ELF-1 (cell line): Measurements from ENCODE around the gene MAP3K2.

Experiments
- DNase-seq: peaks from one replicate; pipeline ENCODE4 v3.0.0-alpha.2; 2016; ENCODE audit warnings: low read depth, low spot score

Gene MAP3K2

GRCh38 chr2:127293748-127294562 lies 93.8 kb downstream of the MAP3K2 start, which contains the start of gene ERCC3:
Gene ERCC3, minus strand, starts transcription at chr2:127294144. Its CDS starts 63 bp downstream, at chr2:127294081.
- DNase-seq, result peak; percentile 91

GRCh38 chr2:127293386-127293747 lies 94.4 kb downstream of the MAP3K2 start:
- no peak for DNase-seq

GRCh38 chr2:127288274-127288673 lies 99.5 kb downstream of the MAP3K2 start:
- DNase-seq, result no peak

GRCh38 chr2:127283275-127283674 lies 104.5 kb downstream of the MAP3K2 start:
- no peak for DNase-seq

GRCh38 chr2:127280693-127281092 lies 107.1 kb downstream of the MAP3K2 start:
- no peak for DNase-seq

GRCh38 chr2:127279781-127280180 lies 108.0 kb downstream of the MAP3K2 start:
- no peak for DNase-seq

- DNase-seq, result no peak
Observed at GRCh38 chr2:127278959-127279358, 108.8 kb downstream of the MAP3K2 start.

- DNase-seq, result no peak
Observed at GRCh38 chr2:127277028-127277427, 110.7 kb downstream of the MAP3K2 start.

GRCh38 chr2:127275789-127276188 lies 112.0 kb downstream of the MAP3K2 start:
- DNase-seq, result no peak

GRCh38 chr2:127275356-127275755 lies 112.4 kb downstream of the MAP3K2 start:
- no peak for DNase-seq

GRCh38 chr2:127270663-127271062 lies 117.1 kb downstream of the MAP3K2 start:
- DNase-seq, result no peak

GRCh38 chr2:127261804-127262406 lies 125.9 kb downstream of the MAP3K2 start:
- DNase-seq, result no peak

GRCh38 chr2:127259355-127259754 lies 128.4 kb downstream of the MAP3K2 start:
- no peak for DNase-seq

GRCh38 chr2:127256866-127257265 lies 130.9 kb downstream of the MAP3K2 start:
- DNase-seq, result no peak

- DNase-seq, result no peak
Observed at GRCh38 chr2:127256381-127256780, 131.4 kb downstream of the MAP3K2 start.

- DNase-seq, result no peak
Observed at GRCh38 chr2:127255721-127256120, 132.1 kb downstream of the MAP3K2 start.

GRCh38 chr2:127255146-127255545 lies 132.6 kb downstream of the MAP3K2 start:
- DNase-seq, result no peak

- DNase-seq, result no peak
Observed at GRCh38 chr2:127254386-127254981, 133.3 kb downstream of the MAP3K2 start.
